ENCODE data around the gene ZNF181. TPM values are rescaled to one million over a fixed set of nuclear protein-coding genes. Genes with fewer than 3 reads are reported as not detected.

The ZNF181 gene
- total and polyA plus RNA-seq, 5 donors = 15.1 to 24.7 (median 19.0) TPM

DNA sequence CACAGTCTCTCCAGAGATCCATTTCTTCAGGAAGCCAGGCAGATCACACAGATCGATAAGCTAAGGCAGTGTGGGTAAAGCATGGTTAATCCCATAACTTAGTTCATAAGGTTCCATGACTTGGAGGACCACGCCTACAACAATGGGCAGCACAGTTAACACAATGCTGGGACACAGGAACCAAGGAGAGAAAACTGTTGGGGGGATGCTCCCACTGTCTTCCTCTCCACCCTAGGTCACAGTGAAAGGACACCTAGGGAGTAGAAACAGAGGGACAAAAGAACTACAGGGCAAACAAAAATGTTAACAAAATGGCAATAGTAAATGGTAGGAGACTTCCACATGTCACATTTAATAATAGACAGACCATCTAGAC, 20.8 kb upstream of the ZNF181 start:
- no peak for ATAC-seq
- 86% methylated on average over 2 of the region's 2 CpGs for WGBS
- Histone ChIP-seq H3K9me3 (ENCODE audit: control insufficient read depth, low read length) (no peaks in the 10 kb centered on the region), H3K4me3 (ENCODE audit: low read length) (no peak overlapping the region), H3K27me3 (ENCODE audit: control insufficient read depth, insufficient read depth) (no peaks in the 10 kb centered on the region), H3K4me1 (ENCODE audit: control insufficient read depth, insufficient read depth, low read length) (no peaks in the 10 kb centered on the region), H3K27ac (ENCODE audit: low read length) (no peak overlapping the region)
- intact Hi-C loops (cut with DNase I) = loop anchor here (2.0 to 10.0 kb wide), 5 partner anchors 66 to 211 kb away; no protein-coding TSS in a partner anchor
- no peak for DNase-seq

DNA sequence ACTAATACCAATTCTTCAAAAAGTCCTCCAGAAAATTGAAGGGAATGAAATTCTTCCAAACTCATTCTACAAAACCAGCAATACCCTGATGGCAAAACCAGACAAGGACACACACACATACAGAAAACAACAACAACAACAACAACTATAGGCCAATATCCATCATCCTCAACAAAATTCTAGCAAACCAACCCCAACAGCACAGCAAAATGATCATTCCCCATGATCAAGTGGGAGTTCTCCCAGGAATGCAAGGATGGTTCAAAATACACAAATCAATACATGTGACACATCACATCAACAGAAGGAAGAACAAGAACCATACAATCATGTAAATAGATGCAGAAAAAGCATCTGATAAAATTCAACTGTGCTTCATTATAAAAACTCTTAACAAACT, 18.7 kb upstream of the ZNF181 start:
- Histone ChIP-seq H3K9me3 (ENCODE audit: control insufficient read depth, low read length) (no peaks in the 10 kb centered on the region), H3K4me1 (ENCODE audit: control insufficient read depth, insufficient read depth, low read length) (no peaks in the 10 kb centered on the region), H3K27me3 (ENCODE audit: control insufficient read depth, insufficient read depth) (no peaks in the 10 kb centered on the region), H3K4me3 (ENCODE audit: low read length) (no peak overlapping the region), H3K27ac (ENCODE audit: low read length) (no peak overlapping the region)
- intact Hi-C loops (cut with DNase I) = loop anchor here in 1 of 4 donors (10.0 kb wide), 1 partner anchor 161 kb away; no protein-coding TSS in a partner anchor
- ATAC-seq (no peak), DNase-seq (no peak)

DNA sequence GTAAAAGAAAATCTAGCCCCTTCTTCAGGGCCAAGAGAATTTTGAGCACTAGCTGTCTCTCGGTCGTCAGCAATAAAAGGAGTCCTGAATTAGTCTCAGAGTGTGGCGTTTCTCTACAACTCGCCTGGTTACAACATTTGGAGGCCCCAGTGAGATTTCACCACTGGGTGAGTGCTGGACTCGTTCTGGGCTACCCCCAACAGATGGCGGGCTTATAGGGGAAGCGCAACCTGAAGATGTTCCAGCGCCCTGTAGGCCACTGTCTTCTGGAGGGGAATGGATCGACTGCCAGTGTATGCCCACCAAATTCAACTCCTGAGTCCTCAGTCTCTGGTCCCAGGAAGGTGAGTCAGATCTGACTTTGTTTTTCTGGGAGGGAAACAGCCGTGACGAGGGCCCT, 11.7 kb upstream of the ZNF181 start:
- Histone ChIP-seq H3K4me1 (ENCODE audit: control insufficient read depth, insufficient read depth, low read length) (no peaks in the 10 kb centered on the region), H3K27me3 (ENCODE audit: control insufficient read depth, insufficient read depth) (no peaks in the 10 kb centered on the region), H3K27ac (ENCODE audit: low read length) (no peak overlapping the region), H3K4me3 (ENCODE audit: low read length) (no peak overlapping the region), H3K9me3 (ENCODE audit: control insufficient read depth, low read length) (no peaks in the 10 kb centered on the region)
- no peak for DNase-seq
- WGBS = 48% methylated on average over 11 of the region's 11 CpGs
- ATAC-seq = no peak
- intact Hi-C loops (cut with DNase I) = no loop called here

GRCh38 chr19:34725400-34725799, 8.6 kb upstream of the ZNF181 start:
- intact Hi-C loops (cut with DNase I) = no loop called here
- no peak overlapping the region for H3K27ac ChIP-seq (ENCODE audit: low read length)
- 55% methylated on average over 6 of the region's 6 CpGs for WGBS
- H3K27me3 ChIP-seq (ENCODE audit: control insufficient read depth, insufficient read depth) = no peaks in the 10 kb centered on the region
- ATAC-seq (no peak), DNase-seq (no peak)
- no peaks in the 10 kb centered on the region for H3K9me3 ChIP-seq (ENCODE audit: control insufficient read depth, low read length)
- no peaks in the 10 kb centered on the region for H3K4me1 ChIP-seq (ENCODE audit: control insufficient read depth, insufficient read depth, low read length)
- H3K4me3 ChIP-seq (ENCODE audit: low read length) = no peak overlapping the region

DNA sequence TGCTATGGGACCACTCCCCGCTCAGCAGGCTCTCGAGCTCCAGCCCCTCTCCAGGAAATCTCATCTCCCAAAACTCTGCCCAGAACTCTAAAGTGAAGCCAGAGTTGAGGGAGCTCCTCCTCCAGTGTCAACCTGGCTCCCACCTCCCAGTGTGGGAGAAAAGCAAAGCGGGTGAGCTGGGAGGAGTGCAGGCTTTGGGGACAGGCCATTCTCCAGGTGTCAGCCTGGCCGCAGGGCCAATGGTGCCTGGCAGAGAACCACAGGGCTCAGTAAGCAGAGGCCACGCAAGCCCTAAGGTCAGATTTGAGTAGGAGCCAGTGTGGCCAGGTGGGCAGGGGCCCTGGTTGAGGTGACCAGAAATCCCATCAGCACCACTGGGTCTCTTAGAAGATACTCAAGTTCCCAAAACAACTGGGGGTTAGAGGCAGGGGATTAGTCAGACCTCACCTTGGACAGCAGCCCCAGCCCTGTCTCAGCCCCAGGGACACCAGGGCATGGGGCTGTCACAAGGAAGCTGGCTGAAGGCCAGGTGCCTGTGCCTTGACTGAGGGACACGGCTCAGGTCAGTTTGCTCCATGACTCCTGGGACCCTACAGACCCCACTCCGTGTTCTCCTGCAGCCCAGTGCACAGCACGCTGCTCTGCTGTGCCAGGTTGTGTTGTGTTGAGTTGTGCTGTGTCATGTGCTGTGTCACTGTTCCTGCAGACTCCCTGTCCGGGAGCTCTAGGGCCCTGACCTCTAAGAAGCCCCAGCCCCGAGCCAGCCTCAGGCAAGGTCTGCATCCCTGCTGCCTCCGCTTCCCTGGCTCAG, 2.8 kb upstream of the ZNF181 start:
- Histone ChIP-seq H3K27ac (ENCODE audit: low read length) (no peak overlapping the region), H3K4me3 (ENCODE audit: low read length) (no peak overlapping the region), H3K4me1 (ENCODE audit: control insufficient read depth, insufficient read depth, low read length) (peaks cover 6% of the 10 kb centered on the region), H3K9me3 (ENCODE audit: control insufficient read depth, low read length) (no peaks in the 10 kb centered on the region), H3K27me3 (ENCODE audit: control insufficient read depth, insufficient read depth) (no peaks in the 10 kb centered on the region)
- 83% methylated on average over 11 of the region's 11 CpGs for WGBS
- intact Hi-C loops (cut with DNase I) = no loop called here
- no peak for ATAC-seq
- peak; percentile 16 to 60 (median 56) for DNase-seq

DNA sequence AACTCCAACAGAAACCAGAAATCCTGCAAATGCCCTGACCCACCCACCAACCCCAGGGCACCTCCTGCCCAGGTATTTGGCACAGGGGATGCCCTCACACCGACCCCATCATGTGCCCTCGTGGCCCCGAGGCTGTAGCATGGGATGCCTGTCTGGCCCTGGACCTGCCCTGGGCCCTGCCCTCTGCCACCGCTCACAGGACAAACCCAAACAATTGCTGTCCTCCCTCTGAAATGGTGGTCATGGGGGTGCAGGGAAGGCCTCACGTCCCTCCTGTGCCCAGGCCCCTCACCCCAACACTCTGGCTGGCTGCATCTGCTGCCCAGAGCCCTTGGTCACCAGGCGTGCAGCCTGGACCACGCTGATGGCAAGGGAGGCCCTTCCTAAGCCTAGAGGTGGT, 2.1 kb upstream of the ZNF181 start:
- Histone ChIP-seq H3K27ac (ENCODE audit: low read length) (no peak overlapping the region), H3K27me3 (ENCODE audit: control insufficient read depth, insufficient read depth) (no peaks in the 10 kb centered on the region), H3K4me3 (ENCODE audit: low read length) (no peak overlapping the region), H3K9me3 (ENCODE audit: control insufficient read depth, low read length) (no peaks in the 10 kb centered on the region), H3K4me1 (ENCODE audit: control insufficient read depth, insufficient read depth, low read length) (peaks cover 6% of the 10 kb centered on the region)
- 91% methylated on average over 7 of the region's 7 CpGs for WGBS
- intact Hi-C loops (cut with DNase I) = no loop called here
- DNase-seq = peak in 1 of 3 donors; percentile 51
- no peak for ATAC-seq

DNA sequence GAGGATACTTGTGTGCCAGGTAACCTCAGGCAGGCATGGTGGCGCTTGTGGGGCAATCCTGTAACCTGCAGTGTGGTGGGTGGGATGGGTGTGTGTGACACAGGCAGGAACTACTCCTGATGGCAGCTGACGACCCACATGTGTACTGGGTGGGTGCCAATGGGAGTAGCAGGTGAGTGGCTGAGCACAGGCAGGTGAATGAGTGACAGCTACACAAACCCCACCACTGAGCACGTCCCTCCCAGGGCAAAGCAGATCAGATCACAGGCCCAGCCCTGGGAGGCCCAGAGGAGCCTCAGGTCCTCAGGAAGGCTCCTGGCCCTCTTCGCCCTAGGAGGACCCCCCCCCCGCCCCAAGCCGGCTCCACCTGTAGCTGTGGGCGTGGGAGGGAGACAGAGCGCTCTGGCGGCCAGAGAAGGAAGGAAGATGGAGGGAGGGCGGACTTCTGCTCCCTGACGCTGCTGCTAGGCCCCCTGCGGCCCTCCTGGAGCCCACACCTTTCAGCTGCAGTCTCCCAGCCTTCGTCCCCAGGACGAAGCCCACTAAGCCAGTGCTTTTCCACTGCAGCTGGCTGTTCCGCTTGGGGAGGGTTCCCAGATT, 1.3 kb upstream of the ZNF181 start:
- H3K4me1 ChIP-seq (ENCODE audit: control insufficient read depth, insufficient read depth, low read length) = peaks cover 6% of the 10 kb centered on the region
- 51% methylated on average over 15 of the region's 15 CpGs for WGBS
- ATAC-seq = no peak
- intact Hi-C loops (cut with DNase I) = no loop called here
- H3K4me3 ChIP-seq (ENCODE audit: low read length) = peak overlapping the region; percentile 80
- peak; percentile 13 to 62 (median 51) for DNase-seq
- H3K27ac ChIP-seq (ENCODE audit: low read length) = peak overlapping the region; percentile 78
- no peaks in the 10 kb centered on the region for H3K27me3 ChIP-seq (ENCODE audit: control insufficient read depth, insufficient read depth)
- peaks cover 2% of the 10 kb centered on the region for H3K9me3 ChIP-seq (ENCODE audit: control insufficient read depth, low read length)

DNA sequence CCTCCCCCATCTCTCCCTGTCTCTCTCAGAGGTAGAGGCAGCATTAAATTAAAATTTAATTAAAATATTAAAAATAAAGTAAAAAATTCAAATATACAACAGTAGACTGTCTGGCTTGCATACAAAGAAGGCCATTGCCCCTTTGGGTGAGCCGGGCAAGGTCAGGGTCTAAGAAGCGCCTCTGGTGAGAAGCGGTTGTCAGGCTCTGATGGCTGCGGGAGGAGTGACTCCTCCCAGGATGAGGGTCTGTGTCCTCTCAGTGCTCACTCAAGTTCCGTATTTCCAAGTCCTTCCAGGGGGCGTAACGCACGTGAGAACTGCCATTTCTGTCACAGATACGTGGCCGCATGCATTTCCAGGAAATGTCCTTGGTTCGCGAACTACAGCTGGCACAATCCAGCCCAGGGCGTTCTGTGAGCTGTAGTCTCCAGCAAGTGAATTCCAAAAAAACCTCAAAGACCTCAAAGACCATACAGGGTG, 737 bp upstream of the ZNF181 start:
- intact Hi-C loops (cut with DNase I) = no loop called here
- 1% methylated on average over 13 of the region's 13 CpGs for WGBS
- Histone ChIP-seq H3K4me3 (ENCODE audit: low read length) (peak overlapping the region; percentile 80), H3K4me1 (ENCODE audit: control insufficient read depth, insufficient read depth, low read length) (peaks cover 6% of the 10 kb centered on the region), H3K27ac (ENCODE audit: low read length) (peak overlapping the region; percentile 96), H3K9me3 (ENCODE audit: control insufficient read depth, low read length) (peaks cover 3% of the 10 kb centered on the region), H3K27me3 (ENCODE audit: control insufficient read depth, insufficient read depth) (no peaks in the 10 kb centered on the region)
- DNase-seq = peak in 2 of 3 donors; percentile 67 to 75
- peak; percentile 19 to 20 for ATAC-seq

GRCh38 chr19:34734537-34735103, 577 bp downstream of the ZNF181 start:
- WGBS = 11% methylated on average over 16 of the region's 16 CpGs
- H3K4me1 ChIP-seq (ENCODE audit: control insufficient read depth, insufficient read depth, low read length) = peaks cover 6% of the 10 kb centered on the region
- DNase-seq (no peak), ATAC-seq (no peak)
- H3K4me3 ChIP-seq (ENCODE audit: low read length) = peak overlapping the region; percentile 80
- H3K9me3 ChIP-seq (ENCODE audit: control insufficient read depth, low read length) = peaks cover 3% of the 10 kb centered on the region
- peak overlapping the region; percentile 96 for H3K27ac ChIP-seq (ENCODE audit: low read length)
- intact Hi-C loops (cut with DNase I) = no loop called here
- no peaks in the 10 kb centered on the region for H3K27me3 ChIP-seq (ENCODE audit: control insufficient read depth, insufficient read depth)

DNA sequence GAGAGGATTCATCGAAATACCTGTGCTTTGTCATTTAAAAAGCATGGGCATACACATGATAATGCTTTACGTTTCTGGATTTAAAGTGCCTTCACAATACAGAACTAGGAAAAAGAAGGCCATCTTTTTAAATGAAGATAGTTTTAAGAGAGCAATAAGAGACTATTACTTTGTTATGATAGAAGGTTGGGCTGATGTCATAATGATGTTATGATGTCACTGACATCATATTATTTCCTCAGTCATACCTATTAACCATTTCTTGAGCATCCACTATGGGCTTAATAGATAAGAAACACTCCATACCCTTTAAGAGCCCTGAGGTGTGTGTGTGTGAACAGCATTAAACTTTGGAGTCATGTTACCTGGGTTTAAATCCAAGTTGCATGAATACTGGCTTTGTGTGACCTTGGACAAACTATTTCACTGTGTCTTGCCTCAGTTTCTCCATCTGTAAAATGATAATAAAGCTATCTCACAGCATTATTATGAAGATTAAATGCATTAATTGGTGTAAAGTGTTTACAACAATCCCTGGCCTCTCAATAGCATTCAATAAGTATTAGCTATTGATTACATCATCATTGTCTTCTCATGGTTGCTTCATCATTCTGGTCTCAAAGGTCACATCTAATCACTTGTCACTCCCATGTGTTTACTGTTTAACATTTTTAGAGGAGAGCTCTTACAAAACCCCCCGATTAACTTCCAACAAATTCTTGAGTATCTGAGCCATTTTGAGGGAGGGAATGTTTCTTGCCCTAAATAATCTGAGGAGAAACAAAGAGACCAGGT, 11.1 kb downstream of the ZNF181 start:
- WGBS = 89% methylated on average over 3 of the region's 3 CpGs
- ATAC-seq (no peak), DNase-seq (no peak)
- intact Hi-C loops (cut with DNase I) = loop anchor here in 1 of 4 donors (5.0 kb wide), 1 partner anchor 208 kb away; no protein-coding TSS in a partner anchor
- H3K27me3 ChIP-seq (ENCODE audit: control insufficient read depth, insufficient read depth) = no peaks in the 10 kb centered on the region
- H3K27ac ChIP-seq (ENCODE audit: low read length) = no peak overlapping the region
- no peaks in the 10 kb centered on the region for H3K4me1 ChIP-seq (ENCODE audit: control insufficient read depth, insufficient read depth, low read length)
- no peak overlapping the region for H3K4me3 ChIP-seq (ENCODE audit: low read length)
- peaks cover 6% of the 10 kb centered on the region for H3K9me3 ChIP-seq (ENCODE audit: control insufficient read depth, low read length)

All from right cardiac atrium (tissue), 5 donors.